H9 (cell line): ENCODE measurements around the gene OR6M1. TPM values are rescaled to one million over a fixed set of nuclear protein-coding genes. Genes with fewer than 3 reads are reported as not detected.

Source experiments
- DNase-seq: peaks from one replicate; pipeline ENCODE4 v3.0.0-alpha.2; 2017
- H2AFZ ChIP-seq: one replicate; pipeline ENCODE4 v1.6.1; 2013; ENCODE audit warnings: mild to moderate bottlenecking, low read length, control low read depth, moderate library complexity
- H2AK5ac ChIP-seq: 2 replicates; pipeline ENCODE4 v1.6.1; 2013; ENCODE audit warnings: low read length, control low read depth, mixed read lengths; ENCODE audit not compliant: insufficient read length
- H2BK120ac ChIP-seq: one replicate; pipeline ENCODE4 v1.6.1; 2013; ENCODE audit warnings: low read depth, mild to moderate bottlenecking, low read length, control low read depth, inconsistent platforms; ENCODE audit not compliant: poor library complexity, severe bottlenecking
- H2BK12ac ChIP-seq: 2 replicates; pipeline ENCODE4 v1.6.1; 2013; ENCODE audit warnings: low read length, control low read depth, mixed read lengths, low read depth; ENCODE audit not compliant: insufficient read length
- H2BK15ac ChIP-seq: 2 replicates; pipeline ENCODE4 v1.6.1; 2013; ENCODE audit warnings: low read depth, low read length, control low read depth
- H2BK20ac ChIP-seq: one replicate; pipeline ENCODE4 v1.6.1; 2013; ENCODE audit warnings: low read depth, mild to moderate bottlenecking, low read length, control low read depth, inconsistent platforms; ENCODE audit not compliant: poor library complexity, severe bottlenecking
- H2BK5ac ChIP-seq: 2 replicates; pipeline ENCODE4 v1.6.1; 2013; ENCODE audit warnings: low read length, control low read depth, mixed read lengths; ENCODE audit not compliant: insufficient read length
- H3K14ac ChIP-seq: 2 replicates; pipeline ENCODE4 v1.6.1; 2013; ENCODE audit warnings: low read length, control low read depth; ENCODE audit not compliant: insufficient read depth
- H3K18ac ChIP-seq: 2 replicates; pipeline ENCODE4 v1.6.1; 2013; ENCODE audit warnings: low read depth, mild to moderate bottlenecking, mixed read lengths, low read length, control low read depth; ENCODE audit not compliant: insufficient read length
- H3K23ac ChIP-seq: 2 replicates; pipeline ENCODE4 v1.6.1; 2013; ENCODE audit warnings: low read length, control low read depth, mixed read lengths, low read depth; ENCODE audit not compliant: insufficient read length
- H3K23me2 ChIP-seq: 2 replicates; pipeline ENCODE4 v1.6.1; 2013; ENCODE audit warnings: low read depth, mild to moderate bottlenecking, mixed read lengths, low read length, control low read depth; ENCODE audit not compliant: insufficient read length, poor library complexity, severe bottlenecking
- H3K27ac ChIP-seq: 2 replicates; pipeline ENCODE4 v1.5.1; 2013; ENCODE audit warnings: low read length, control low read depth, mixed read lengths, low read depth; ENCODE audit not compliant: insufficient read length
- H3K27me3 ChIP-seq: 2 replicates; pipeline ENCODE4 v1.6.1; 2013; ENCODE audit warnings: low read length, control low read depth, inconsistent platforms; ENCODE audit not compliant: insufficient read depth
- H3K4ac ChIP-seq: 2 replicates; pipeline ENCODE4 v1.6.1; 2013; ENCODE audit warnings: low read depth, mild to moderate bottlenecking, control low read depth, inconsistent platforms, low read length, moderate library complexity
- H3K4me1 ChIP-seq: 2 replicates; pipeline ENCODE4 v1.6.1; 2013; ENCODE audit warnings: low read length, control low read depth, inconsistent platforms; ENCODE audit not compliant: insufficient read depth
- H3K4me2 ChIP-seq: 2 replicates; pipeline ENCODE4 v1.6.1; 2013; ENCODE audit warnings: low read length, control low read depth, mixed read lengths; ENCODE audit not compliant: insufficient read length, insufficient read depth
- H3K56ac ChIP-seq: 2 replicates; pipeline ENCODE4 v1.6.1; 2013; ENCODE audit warnings: low read depth, mild to moderate bottlenecking, mixed read lengths, low read length, control low read depth; ENCODE audit not compliant: insufficient read length
- H3K79me1 ChIP-seq: 2 replicates; pipeline ENCODE4 v1.6.1; 2013; ENCODE audit warnings: low read depth, mild to moderate bottlenecking, moderate library complexity, low read length, control low read depth, inconsistent platforms; ENCODE audit not compliant: insufficient read depth, poor library complexity, severe bottlenecking
- H3K79me2 ChIP-seq: 2 replicates; pipeline ENCODE4 v1.6.1; 2013; ENCODE audit warnings: low read length, control low read depth, inconsistent platforms; ENCODE audit not compliant: insufficient read depth
- H3K9ac ChIP-seq: 2 replicates; pipeline ENCODE4 v1.6.1; 2013; ENCODE audit warnings: low read length, control low read depth, mixed read lengths; ENCODE audit not compliant: insufficient read length; ENCODE audit errors: extremely low read depth
- H3K9me3 ChIP-seq: one replicate; pipeline ENCODE4 v1.6.1; 2013; ENCODE audit warnings: low read depth, low read length, inconsistent platforms; ENCODE audit not compliant: control insufficient read depth
- H3T11ph ChIP-seq: one replicate; pipeline ENCODE4 v1.6.1; 2013; ENCODE audit warnings: mild to moderate bottlenecking, low read length, control low read depth, inconsistent platforms
- H4K20me1 ChIP-seq: one replicate; pipeline ENCODE4 v1.6.1; 2013; ENCODE audit not compliant: control insufficient read depth, insufficient read length, insufficient read depth
- H4K5ac ChIP-seq: 2 replicates; pipeline ENCODE4 v1.6.1; 2013; ENCODE audit warnings: low read depth, mild to moderate bottlenecking, mixed read lengths, low read length, control low read depth; ENCODE audit not compliant: insufficient read length
- H4K8ac ChIP-seq: replicated peaks from 2 replicates; pipeline ENCODE4 v1.6.1; 2013; ENCODE audit warnings: low read length, control low read depth, mixed read lengths, low read depth; ENCODE audit not compliant: insufficient read length
- H4K91ac ChIP-seq: 2 replicates; pipeline ENCODE4 v1.6.1; 2013; ENCODE audit warnings: low read depth, mild to moderate bottlenecking, moderate library complexity, mixed read lengths, low read length, control low read depth; ENCODE audit not compliant: insufficient read length
- H3K27ac Mint-ChIP-seq, 3 experiments: 2 replicates in 2 of 3; 3 replicates in 1 of 3; pipeline ENCODE4 v1.8.0; 2020 to 2021; ENCODE audit warnings: mixed read lengths in 3 of 3, mild to moderate bottlenecking in 1 of 3, moderate library complexity in 1 of 3
- H3K27me3 Mint-ChIP-seq: 2 replicates; pipeline ENCODE4 v1.8.0; 2021; ENCODE audit warnings: low read depth, mild to moderate bottlenecking, moderate library complexity, mixed read lengths
- H3K36me3 Mint-ChIP-seq, 3 experiments: 2 replicates in 2 of 3; 3 replicates in 1 of 3; pipeline ENCODE4 v1.8.0; 2020 to 2021; ENCODE audit warnings: low read depth in 3 of 3, mixed read lengths in 3 of 3; ENCODE audit not compliant: insufficient read depth in 1 of 3
- H3K4me1 Mint-ChIP-seq, 2 experiments: 2 replicates each; pipeline ENCODE4 v1.8.0; 2020; ENCODE audit warnings: mixed read lengths in 2 of 2
- H3K4me3 Mint-ChIP-seq, 2 experiments: 2 replicates in 1 of 2; 3 replicates in 1 of 2; pipeline ENCODE4 v1.8.0; 2020 to 2021; ENCODE audit warnings: mild to moderate bottlenecking in 2 of 2, mixed read lengths in 2 of 2, moderate library complexity in 1 of 2
- H3K9me3 Mint-ChIP-seq, 2 experiments: 2 replicates in 1 of 2; 3 replicates in 1 of 2; pipeline ENCODE4 v1.8.0; 2020; ENCODE audit warnings: mild to moderate bottlenecking in 2 of 2, mixed read lengths in 2 of 2, moderate library complexity in 1 of 2
- WGBS: extraction: QIAGEN DNeasy Blood & Tissue Kit; methylation state at CpG from one replicate; pipeline ENCODE4 v1.1.7; 2013; ENCODE audit warnings: missing lambda C conversion rate, low lambda C conversion rate, mixed read lengths; ENCODE audit not compliant: insufficient read length; ENCODE audit errors: extremely low coverage; 5-methylcytosine and 5-hydroxymethylcytosine counted together
- total RNA-seq: library from RNA; stranded (reverse); gene quantifications from 2 replicates; pipeline ENCODE4 v1.2.1, GENCODE V29; 2021
- TF ChIP-seq, protein P1 (sequence below): fragments of 200-600 bp; sonication (generic); conservative IDR thresholded peaks from 3 replicates; pipeline ENCODE4 v1.8.0; 2021; ENCODE audit warnings: antibody characterized with exemption, mild to moderate bottlenecking

The OR6M1 gene
- total RNA-seq, 1 experiment from 2014 or later, result not detected

DNA sequence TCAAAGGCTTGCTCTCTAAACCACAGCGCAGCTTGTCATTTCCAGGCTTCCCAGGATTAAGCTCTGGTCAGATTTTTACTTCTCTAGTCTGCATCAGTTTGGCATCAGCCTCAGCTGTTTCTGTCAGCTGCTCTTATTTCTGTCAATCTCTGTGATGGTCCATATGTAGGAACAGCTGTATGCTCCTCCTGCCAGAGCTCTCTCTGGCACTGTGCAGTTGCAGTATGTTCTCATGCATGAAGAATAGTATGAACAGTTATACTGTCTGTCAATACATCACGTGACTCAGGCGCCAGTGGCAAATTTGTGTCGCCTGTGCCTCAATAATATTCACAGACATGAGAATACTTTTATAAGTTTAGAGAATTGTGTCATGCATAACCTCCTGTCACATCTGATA is 6.7 kb downstream of the OR6M1 start:
- no peak overlapping the region for H2BK120ac ChIP-seq
- H3K36me3 Mint-ChIP-seq, result peaks cover 0 to 14% (median 13%) of the 10 kb centered on the region in 3 experiments; a peak in 6 of 7 replicates
- no peak overlapping the region for H3K4me3 Mint-ChIP-seq

More for the DNA sequence above, 6.7 kb downstream of the OR6M1 start:
- Histone ChIP-seq H2BK15ac (no peak overlapping the region), H3K4ac (no peak overlapping the region), H2BK12ac (no peak overlapping the region), H3K14ac (no peak overlapping the region), H3K27me3 (no peaks in the 10 kb centered on the region), H3K56ac (no peak overlapping the region), H3K4me1 (no peaks in the 10 kb centered on the region), H3T11ph (no peak overlapping the region), H4K20me1 (no peaks in the 10 kb centered on the region), H3K18ac (no peak overlapping the region), H3K23ac (no peak overlapping the region), H4K91ac (no peak overlapping the region), H3K27ac (no peak overlapping the region), H3K9me3 (no peaks in the 10 kb centered on the region), H2BK5ac (no peak overlapping the region), H2BK20ac (no peak overlapping the region), H2AK5ac (no peak overlapping the region), H3K23me2 (no peaks in the 10 kb centered on the region), H4K8ac (no peak overlapping the region), H3K79me1 (no peaks in the 10 kb centered on the region), H2AFZ (no peak overlapping the region), H4K5ac (no peak overlapping the region), H3K4me2 (no peak overlapping the region), H3K79me2 (no peaks in the 10 kb centered on the region), H3K9ac (no peak overlapping the region)
- whole genome bisulfite sequencing, result no CpG with 5 or more reads among the region's 4 CpGs
- TF ChIP-seq, protein P1, sequence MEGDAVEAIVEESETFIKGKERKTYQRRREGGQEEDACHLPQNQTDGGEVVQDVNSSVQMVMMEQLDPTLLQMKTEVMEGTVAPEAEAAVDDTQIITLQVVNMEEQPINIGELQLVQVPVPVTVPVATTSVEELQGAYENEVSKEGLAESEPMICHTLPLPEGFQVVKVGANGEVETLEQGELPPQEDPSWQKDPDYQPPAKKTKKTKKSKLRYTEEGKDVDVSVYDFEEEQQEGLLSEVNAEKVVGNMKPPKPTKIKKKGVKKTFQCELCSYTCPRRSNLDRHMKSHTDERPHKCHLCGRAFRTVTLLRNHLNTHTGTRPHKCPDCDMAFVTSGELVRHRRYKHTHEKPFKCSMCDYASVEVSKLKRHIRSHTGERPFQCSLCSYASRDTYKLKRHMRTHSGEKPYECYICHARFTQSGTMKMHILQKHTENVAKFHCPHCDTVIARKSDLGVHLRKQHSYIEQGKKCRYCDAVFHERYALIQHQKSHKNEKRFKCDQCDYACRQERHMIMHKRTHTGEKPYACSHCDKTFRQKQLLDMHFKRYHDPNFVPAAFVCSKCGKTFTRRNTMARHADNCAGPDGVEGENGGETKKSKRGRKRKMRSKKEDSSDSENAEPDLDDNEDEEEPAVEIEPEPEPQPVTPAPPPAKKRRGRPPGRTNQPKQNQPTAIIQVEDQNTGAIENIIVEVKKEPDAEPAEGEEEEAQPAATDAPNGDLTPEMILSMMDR, result no peak
- H3K4me1 Mint-ChIP-seq, result peaks cover 14 to 27% of the 10 kb centered on the region in 2 experiments
- H3K27ac Mint-ChIP-seq, result no peak overlapping the region
- DNase-seq, result no peak
- peaks cover 9 to 12% of the 10 kb centered on the region in 2 experiments; a peak in 4 of 5 replicates for H3K9me3 Mint-ChIP-seq
- H3K27me3 Mint-ChIP-seq, result no peaks in the 10 kb centered on the region
